MCF 10A (cell line): Measurements from ENCODE around the gene MAP3K3. TPM values are rescaled to one million over a fixed set of nuclear protein-coding genes. Genes with fewer than 3 reads are reported as not detected.

Experiments used
- BruUV-seq: library from RNA; stranded (reverse); fragments of 400-500 nt; replicated peaks from 2 replicates; lab custom pipeline; 2021; lab: Mats Ljungman, UMichigan
- CTCF ChIA-PET: fragments of 300-600 bp; sonication (Branson Sonifier 250); formaldehyde crosslinking; extraction: SDS; loops from one replicate; lab custom pipeline; 2021; ENCODE audit warnings: antibody characterized with exemption, inconsistent platforms; lab: Yijun Ruan, JAX
- POLR2A ChIA-PET: fragments of 300-600, 350-650 bp; sonication (Branson Sonifier 250); formaldehyde crosslinking; extraction: SDS; loops from one replicate; lab custom pipeline; 2020; ENCODE audit warnings: antibody characterized with exemption, inconsistent platforms; lab: Yijun Ruan, JAX
- DNase-seq: peaks from one replicate; pipeline ENCODE4 v3.0.0-alpha.2; 2018; ENCODE audit not compliant: unreplicated experiment
- H3K27ac Mint-ChIP-seq: one replicate; pipeline ENCODE4 v1.8.0; 2022; ENCODE audit warnings: mild to moderate bottlenecking, low read depth, mixed read lengths; ENCODE audit not compliant: unreplicated experiment
- H3K27me3 Mint-ChIP-seq: one replicate; pipeline ENCODE4 v1.8.0; 2022; ENCODE audit warnings: mixed read lengths; ENCODE audit not compliant: insufficient read depth, unreplicated experiment
- H3K36me3 Mint-ChIP-seq: one replicate; pipeline ENCODE4 v1.8.0; 2022; ENCODE audit warnings: mild to moderate bottlenecking, moderate library complexity, mixed read lengths; ENCODE audit not compliant: insufficient read depth, unreplicated experiment
- H3K4me1 Mint-ChIP-seq: one replicate; pipeline ENCODE4 v1.8.0; 2022; ENCODE audit warnings: mixed read lengths; ENCODE audit not compliant: insufficient read depth, unreplicated experiment
- H3K4me3 Mint-ChIP-seq: one replicate; pipeline ENCODE4 v1.8.0; 2022; ENCODE audit warnings: mild to moderate bottlenecking, moderate library complexity, mixed read lengths; ENCODE audit not compliant: unreplicated experiment
- H3K9me3 Mint-ChIP-seq: one replicate; pipeline ENCODE4 v1.8.0; 2022; ENCODE audit warnings: mixed read lengths; ENCODE audit not compliant: unreplicated experiment
- intact Hi-C: fragments of 100-400 bp; cut with micrococcal nuclease; formaldehyde crosslinking; loops from 2 replicates; pipeline ENCODE4 v1.14.1; 2022
- total RNA-seq: library from RNA; stranded (reverse); gene quantifications from 2 replicates; pipeline ENCODE4 v1.2.3, GENCODE V29; 2022
- TF ChIP-seq, protein P1 (sequence below): fragments of 200-600 bp; IDR thresholded peaks from one replicate; pipeline ENCODE4 v1.8.0; 2022; ENCODE audit warnings: antibody characterized with exemption, mild to moderate bottlenecking; ENCODE audit not compliant: unreplicated experiment

The MAP3K3 gene
- total RNA-seq, 1 experiment from 2014 or later = 12.8 TPM

DNA sequence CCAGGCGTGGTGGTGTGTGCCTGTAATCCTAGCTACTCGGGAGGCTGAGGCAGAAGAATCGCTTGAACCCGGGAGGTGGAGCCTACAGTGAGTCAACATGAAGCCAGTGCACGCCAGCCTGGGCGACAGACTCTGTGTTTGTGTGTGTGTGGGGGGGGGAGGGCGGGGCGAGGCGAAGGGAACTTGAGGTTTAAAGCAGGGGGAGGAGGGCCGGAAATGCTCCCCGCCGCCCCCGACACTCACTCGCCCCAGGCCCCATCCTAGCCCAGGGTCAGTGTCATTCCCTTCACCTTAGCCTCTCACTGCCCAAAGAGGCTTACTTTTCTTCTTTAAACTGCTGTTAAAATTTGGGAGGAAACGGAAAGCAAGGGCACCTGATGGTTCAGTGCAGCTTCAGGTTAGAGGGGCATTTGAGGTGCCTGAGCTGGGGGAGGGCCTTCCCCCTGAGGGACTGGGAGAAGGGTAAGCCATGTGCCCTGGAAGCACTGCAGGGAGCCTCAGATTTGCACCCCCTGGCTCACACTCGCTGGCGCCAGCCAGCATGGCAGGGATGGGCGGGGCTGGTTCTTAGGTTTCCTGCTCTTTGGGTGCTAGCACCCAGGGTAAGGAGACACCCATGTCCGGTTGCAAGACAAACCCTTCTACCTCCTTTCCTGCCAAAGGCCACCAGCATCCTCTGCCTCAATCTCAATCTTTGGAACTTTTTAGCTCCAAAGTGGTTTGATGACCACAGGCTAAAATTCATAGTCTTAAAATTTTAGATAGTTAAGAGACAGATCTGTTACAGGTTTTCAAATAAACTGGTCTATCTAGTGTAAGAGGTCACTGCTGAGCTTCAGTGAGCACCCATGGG, 79.9 kb downstream of the MAP3K3 start:
- peaks cover 37% of the 10 kb centered on the region for H3K36me3 Mint-ChIP-seq
- H3K27me3 Mint-ChIP-seq = no peaks in the 10 kb centered on the region
- no peak overlapping the region for H3K27ac Mint-ChIP-seq
- intact Hi-C loops = no loop called here
- ChIA-PET POLR2A (interaction anchor here (1.0 kb wide), 1 partner anchor 8 kb away, joined by 4 read pairs; no protein-coding TSS in a partner anchor), CTCF (no interaction called here)
- no peaks in the 10 kb centered on the region for H3K9me3 Mint-ChIP-seq
- DNase-seq = no peak
- BruUV-seq = no TSS peak
- H3K4me1 Mint-ChIP-seq = no peaks in the 10 kb centered on the region
- no peak overlapping the region for H3K4me3 Mint-ChIP-seq
- TF ChIP-seq, protein P1, sequence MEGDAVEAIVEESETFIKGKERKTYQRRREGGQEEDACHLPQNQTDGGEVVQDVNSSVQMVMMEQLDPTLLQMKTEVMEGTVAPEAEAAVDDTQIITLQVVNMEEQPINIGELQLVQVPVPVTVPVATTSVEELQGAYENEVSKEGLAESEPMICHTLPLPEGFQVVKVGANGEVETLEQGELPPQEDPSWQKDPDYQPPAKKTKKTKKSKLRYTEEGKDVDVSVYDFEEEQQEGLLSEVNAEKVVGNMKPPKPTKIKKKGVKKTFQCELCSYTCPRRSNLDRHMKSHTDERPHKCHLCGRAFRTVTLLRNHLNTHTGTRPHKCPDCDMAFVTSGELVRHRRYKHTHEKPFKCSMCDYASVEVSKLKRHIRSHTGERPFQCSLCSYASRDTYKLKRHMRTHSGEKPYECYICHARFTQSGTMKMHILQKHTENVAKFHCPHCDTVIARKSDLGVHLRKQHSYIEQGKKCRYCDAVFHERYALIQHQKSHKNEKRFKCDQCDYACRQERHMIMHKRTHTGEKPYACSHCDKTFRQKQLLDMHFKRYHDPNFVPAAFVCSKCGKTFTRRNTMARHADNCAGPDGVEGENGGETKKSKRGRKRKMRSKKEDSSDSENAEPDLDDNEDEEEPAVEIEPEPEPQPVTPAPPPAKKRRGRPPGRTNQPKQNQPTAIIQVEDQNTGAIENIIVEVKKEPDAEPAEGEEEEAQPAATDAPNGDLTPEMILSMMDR = no peak

DNA sequence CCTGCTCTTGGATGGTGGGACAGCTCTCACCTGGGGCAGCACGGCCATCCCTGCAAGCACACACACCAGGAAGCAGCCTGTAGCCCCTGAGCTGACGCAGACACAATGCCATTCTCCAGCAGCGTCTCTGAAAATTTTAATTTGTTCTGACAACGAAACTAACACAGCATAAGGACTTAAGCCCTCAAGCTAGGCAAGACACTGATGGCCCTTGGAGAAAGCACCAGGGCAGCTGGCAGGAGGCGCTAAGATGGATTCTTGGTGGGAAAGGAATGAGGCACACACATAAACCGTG, 80.5 kb downstream of the MAP3K3 start:
- Mint-ChIP-seq H3K27ac (no peak overlapping the region), H3K36me3 (peaks cover 43% of the 10 kb centered on the region), H3K4me3 (no peak overlapping the region), H3K27me3 (no peaks in the 10 kb centered on the region), H3K4me1 (no peaks in the 10 kb centered on the region), H3K9me3 (no peaks in the 10 kb centered on the region)
- POLR2A ChIA-PET = interaction anchor here (0.7 to 1.0 kb wide), 2 partner anchors 8 to 670 kb away, joined by 3 to 4 read pairs; no protein-coding TSS in a partner anchor
- intact Hi-C loops = no loop called here
- no peak for DNase-seq
- CTCF ChIA-PET = interaction anchor here (0.6 kb wide), 1 partner anchor 51 kb away, joined by 4 read pairs; no protein-coding TSS in a partner anchor
- BruUV-seq = no TSS peak
- TF ChIP-seq, protein P1 = no peak

DNA sequence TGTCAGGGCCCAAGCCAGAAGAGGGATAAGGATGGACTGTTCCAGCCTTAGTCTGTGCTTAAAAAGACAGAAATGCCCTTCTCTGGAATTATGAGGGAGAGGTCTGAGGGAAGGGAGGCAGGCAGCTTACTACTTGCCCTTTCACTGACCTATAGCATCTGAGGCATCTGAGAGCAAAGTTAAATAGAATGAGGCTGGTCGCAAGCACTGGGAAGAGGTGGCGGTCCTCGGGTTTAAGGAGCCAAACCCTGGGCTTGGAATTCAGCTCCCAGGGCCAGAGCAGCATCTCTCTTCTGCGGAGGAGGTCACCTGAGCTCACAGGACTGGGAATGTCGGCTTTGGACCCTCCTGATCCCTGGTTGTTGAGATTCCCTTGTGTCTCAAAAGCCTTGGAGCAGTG, 80.8 kb downstream of the MAP3K3 start:
- no peak for DNase-seq
- Mint-ChIP-seq H3K4me3 (no peak overlapping the region), H3K27me3 (no peaks in the 10 kb centered on the region), H3K4me1 (no peaks in the 10 kb centered on the region), H3K36me3 (peaks cover 42% of the 10 kb centered on the region), H3K27ac (no peak overlapping the region), H3K9me3 (no peaks in the 10 kb centered on the region)
- CTCF ChIA-PET = interaction anchor here (0.6 to 0.7 kb wide), 2 partner anchors 51 to 91 kb away, joined by 4 read pairs; no protein-coding TSS in a partner anchor
- intact Hi-C loops = no loop called here
- BruUV-seq = TSS peak; percentile 85
- POLR2A ChIA-PET = interaction anchor here (0.7 to 1.0 kb wide), 2 partner anchors 7 to 670 kb away, joined by 3 to 4 read pairs; no protein-coding TSS in a partner anchor
- TF ChIP-seq, protein P1 = no peak

DNA sequence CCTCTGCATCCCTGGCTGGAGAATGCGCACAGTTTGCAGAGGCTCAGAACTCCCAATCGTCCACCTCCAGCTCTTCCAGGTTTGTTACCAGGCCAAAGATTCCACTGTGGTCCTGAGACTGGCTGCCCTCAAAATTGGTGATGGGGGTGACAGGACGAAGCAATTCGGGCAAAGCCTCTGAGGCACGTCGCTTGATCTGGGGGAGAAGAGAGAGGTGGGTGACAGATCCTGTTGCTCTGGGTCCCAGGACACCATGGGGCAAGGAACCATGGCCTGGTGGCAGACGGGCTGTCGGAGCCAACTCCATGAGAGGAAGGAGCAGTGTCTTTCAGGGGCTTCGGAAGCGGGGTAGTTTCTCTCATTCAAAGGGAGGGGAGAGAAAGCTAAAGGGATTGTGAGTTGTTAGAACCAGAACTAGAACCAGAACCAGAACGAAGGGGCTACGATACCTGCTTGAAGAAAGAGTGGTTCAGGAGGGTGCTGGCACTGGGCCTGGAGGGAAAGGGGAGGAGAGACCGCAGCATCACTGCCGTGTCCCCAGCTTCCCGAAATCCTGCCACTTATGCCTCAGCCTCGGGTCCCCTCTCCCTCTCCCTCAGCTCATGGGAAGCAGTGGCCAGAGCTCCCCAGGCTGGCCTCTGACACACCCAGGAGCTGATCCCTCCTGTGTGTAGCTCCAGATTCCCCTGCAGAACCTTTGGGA, 81.5 kb downstream of the MAP3K3 start:
- Mint-ChIP-seq H3K4me3 (no peak overlapping the region), H3K27ac (no peak overlapping the region), H3K9me3 (no peaks in the 10 kb centered on the region), H3K27me3 (no peaks in the 10 kb centered on the region), H3K36me3 (peaks cover 43% of the 10 kb centered on the region), H3K4me1 (no peaks in the 10 kb centered on the region)
- ChIA-PET POLR2A (interaction anchor here (0.7 kb wide), 1 partner anchor 669 kb away, joined by 3 read pairs; no protein-coding TSS in a partner anchor), CTCF (interaction anchor here (0.6 to 0.7 kb wide), 2 partner anchors 91 to 279 kb away, joined by 4 read pairs; no protein-coding TSS in a partner anchor)
- DNase-seq = no peak
- BruUV-seq = no TSS peak
- intact Hi-C loops = no loop called here
- TF ChIP-seq, protein P1 = no peak
